ENCODE results near the gene SNRPD2. TPM values are rescaled to one million over a fixed set of nuclear protein-coding genes. Genes with fewer than 3 reads are reported as not detected.

SNRPD2 gene
- total RNA-seq, 3 donors from 2014 or later (not counting 1 experiment from before 2014, with no cell fraction given), result 212 to 252 (median 241) TPM

- TF ChIP-seq CTCF (IDR thresholded peaks at IDR 0.05), result no peak
- no peak overlapping the region for H3K27ac ChIP-seq (ENCODE audit: low read length)
- Mint-ChIP-seq H3K4me3 (no peak overlapping the region), H3K4me1 (no peaks in the 10 kb centered on the region), H3K27ac (no peak overlapping the region), H3K27me3 (ENCODE audit: low read depth in 2 of 2) (peaks cover 0 to 18% of the 10 kb centered on the region in 2 donors), H3K36me3 (no peaks in the 10 kb centered on the region), H3K9me3 (no peaks in the 10 kb centered on the region)
- no peaks in the 10 kb centered on the region for H3K9me3 ChIP-seq (ENCODE audit: control insufficient read depth, insufficient read depth, low read length)
- 80% methylated on average over 13 of the region's 14 CpGs for WGBS (ENCODE audit: insufficient coverage)
- H3K4me1 ChIP-seq (ENCODE audit: control insufficient read depth, insufficient read depth, low read length), result no peaks in the 10 kb centered on the region
- no peaks in the 10 kb centered on the region for H3K27me3 ChIP-seq (ENCODE audit: control insufficient read depth, insufficient read depth, low read length)
- intact Hi-C loops (cut with micrococcal nuclease), result no loop called here
- DNase-seq (no peak), ATAC-seq (no peak)
- no peaks in the 10 kb centered on the region for H3K36me3 ChIP-seq (ENCODE audit: control insufficient read depth, insufficient read depth, low read length)
- no peak overlapping the region for H3K4me3 ChIP-seq (ENCODE audit: low read length)
Measured at GRCh38 chr19:45657520-45658167, 34.1 kb downstream of the SNRPD2 start.

- Histone ChIP-seq H3K9me3 (ENCODE audit: control insufficient read depth, insufficient read depth, low read length) (no peaks in the 10 kb centered on the region), H3K27me3 (ENCODE audit: control insufficient read depth, insufficient read depth, low read length) (no peaks in the 10 kb centered on the region), H3K36me3 (ENCODE audit: control insufficient read depth, insufficient read depth, low read length) (no peaks in the 10 kb centered on the region), H3K4me1 (ENCODE audit: control insufficient read depth, insufficient read depth, low read length) (no peaks in the 10 kb centered on the region), H3K4me3 (ENCODE audit: low read length) (no peak overlapping the region), H3K27ac (ENCODE audit: low read length) (no peak overlapping the region)
- Mint-ChIP-seq H3K4me3 (no peak overlapping the region), H3K9me3 (no peaks in the 10 kb centered on the region), H3K27ac (no peak overlapping the region), H3K36me3 (no peaks in the 10 kb centered on the region), H3K4me1 (no peaks in the 10 kb centered on the region), H3K27me3 (ENCODE audit: low read depth in 2 of 2) (peaks cover 0 to 10% of the 10 kb centered on the region in 2 donors)
- ATAC-seq, result no peak
- no peak for DNase-seq
- intact Hi-C loops (cut with micrococcal nuclease), result no loop called here
- 95% methylated on average over 3 of the region's 3 CpGs for WGBS (ENCODE audit: insufficient coverage)
- no peak for TF ChIP-seq CTCF (IDR thresholded peaks at IDR 0.05)
Measured at GRCh38 chr19:45655073-45655472, 36.7 kb downstream of the SNRPD2 start.

- WGBS (ENCODE audit: insufficient coverage), result 80% methylated on average over 5 of the region's 5 CpGs
- ATAC-seq, result no peak
- no peak for DNase-seq
Measured at GRCh38 chr19:45653634-45654033, 38.1 kb downstream of the SNRPD2 start.

More at GRCh38 chr19:45653634-45654033, 38.1 kb downstream of the SNRPD2 start:
- no peak overlapping the region for H3K4me3 Mint-ChIP-seq
- Histone ChIP-seq H3K27me3 (ENCODE audit: control insufficient read depth, insufficient read depth, low read length) (no peaks in the 10 kb centered on the region), H3K4me3 (ENCODE audit: low read length) (no peak overlapping the region), H3K36me3 (ENCODE audit: control insufficient read depth, insufficient read depth, low read length) (no peaks in the 10 kb centered on the region), H3K4me1 (ENCODE audit: control insufficient read depth, insufficient read depth, low read length) (no peaks in the 10 kb centered on the region), H3K27ac (ENCODE audit: low read length) (no peak overlapping the region), H3K9me3 (ENCODE audit: control insufficient read depth, insufficient read depth, low read length) (no peaks in the 10 kb centered on the region)
- no peaks in the 10 kb centered on the region for H3K36me3 Mint-ChIP-seq
- H3K4me1 Mint-ChIP-seq, result no peaks in the 10 kb centered on the region
- no peak for TF ChIP-seq CTCF (IDR thresholded peaks at IDR 0.05)
- H3K27ac Mint-ChIP-seq, result no peak overlapping the region
- peaks cover 0 to 1% of the 10 kb centered on the region in 2 donors for H3K27me3 Mint-ChIP-seq (ENCODE audit: low read depth in 2 of 2)
- intact Hi-C loops (cut with micrococcal nuclease), result no loop called here
- H3K9me3 Mint-ChIP-seq, result no peaks in the 10 kb centered on the region
